Left lung (tissue), 10 donors: Measurements from ENCODE around the gene KATNAL1. TPM values are rescaled to one million over a fixed set of nuclear protein-coding genes. Genes with fewer than 3 reads are reported as not detected.

ENCODE experiments used
- ATAC-seq: fragments of 200-7000 bp; cut with Tn5 transposase; one replicate; pipeline ENCODE4 v1.9.1; 2020; ENCODE audit warnings: moderate library complexity
- DNase-seq, 4 donors: peaks; one replicate each; pipeline ENCODE4 v3.0.0-alpha.2; 2013 to 2020
- H3K27ac ChIP-seq, 2 donors: fragments of 200-600 bp; sonication (generic) in 1 of 2; one replicate each; pipeline versions ENCODE4 v1.5.0 to v1.8.0; 2020 to 2021
- H3K27me3 ChIP-seq, 2 donors: fragments of 200-600 bp; sonication (generic) in 1 of 2; one replicate each; pipeline versions ENCODE4 v1.5.0 to v1.8.0; 2020 to 2021
- H3K36me3 ChIP-seq, 2 donors: fragments of 200-600 bp; sonication (generic) in 1 of 2; one replicate each; pipeline versions ENCODE4 v1.5.0 to v1.8.0; 2020 to 2021
- H3K4me1 ChIP-seq, 2 donors: fragments of 200-600 bp; one replicate each; pipeline ENCODE4 v1.8.0; 2021
- H3K4me3 ChIP-seq, 2 donors: fragments of 200-600 bp; sonication (generic) in 1 of 2; one replicate each; pipeline versions ENCODE4 v1.5.0 to v1.8.0; 2020 to 2021; ENCODE audit warnings: mild to moderate bottlenecking in 1 of 2
- H3K9me3 ChIP-seq, 2 donors: fragments of 200-600 bp; sonication (generic) in 1 of 2; one replicate each; pipeline versions ENCODE4 v1.5.0 to v1.8.0; 2020 to 2021
- CTCF ChIP-seq, 2 donors: fragments of 200-600 bp; sonication (generic) in 1 of 2; IDR thresholded peaks; one replicate each; pipeline versions ENCODE4 v1.5.0 to v1.8.0; 2021; ENCODE audit warnings: antibody characterized with exemption in 2 of 2
- intact Hi-C, 2 donors: fragments of 100-400 bp; cut with DNase I; formaldehyde crosslinking; loops; one replicate each; pipeline versions ENCODE4 v1.11.2 to v1.14.2; 2022
- polyA plus RNA-seq, 6 donors: library from polyadenylated mRNA; unstranded; fragments of 120-200 nt; gene quantifications; one replicate each; pipeline ENCODE4 v1.2.1, GENCODE V29; 2013; ENCODE audit not compliant: insufficient read length in 6 of 6
- total RNA-seq, 2 donors: library from RNA; stranded (reverse); fragmentation: NEBNext Ultra II Directional; extraction: Animal tissue kit (Norgen Biotek cat#: 25700); gene quantifications; one replicate each; pipeline ENCODE4 v1.2.1, GENCODE V29; 2021
- donor health status: DM: no; HTN: yes; CAD: no.
- donor health status: DM: no; HTN: no; CAD: no.

KATNAL1 gene
- total and polyA plus RNA-seq, 8 donors = 13.9 to 24.9 (median 16.2) TPM

- DNase-seq (peak in 2 of 4 donors; percentile 25 to 63), ATAC-seq (peak; percentile 37)
- no peaks in the 10 kb centered on the region for H3K36me3 ChIP-seq
- TF ChIP-seq CTCF (IDR thresholded peaks at IDR 0.05) = no peak
- no peaks in the 10 kb centered on the region for H3K27me3 ChIP-seq
- peak overlapping the region in 1 of 2 donors; percentile 87 for H3K27ac ChIP-seq
- peaks cover 3 to 35% of the 10 kb centered on the region in 2 donors for H3K4me1 ChIP-seq
- no peak overlapping the region for H3K4me3 ChIP-seq
- intact Hi-C loops = no loop called here
- H3K9me3 ChIP-seq = no peaks in the 10 kb centered on the region
These were observed 1.2 kb upstream of the KATNAL1 start for GRCh38 chr13:30308548-30308947.

GRCh38 chr13:30307971-30308290 lies 580 bp upstream of the KATNAL1 start:
- H3K4me1 ChIP-seq = peaks cover 0 to 32% of the 10 kb centered on the region in 2 donors
- H3K9me3 ChIP-seq = no peaks in the 10 kb centered on the region
- no peaks in the 10 kb centered on the region for H3K27me3 ChIP-seq
- ATAC-seq (no peak), DNase-seq (no peak)
- peak overlapping the region; percentile 86 to 87 for H3K27ac ChIP-seq
- TF ChIP-seq CTCF (IDR thresholded peaks at IDR 0.05) = no peak
- intact Hi-C loops = no loop called here
- H3K4me3 ChIP-seq = peak overlapping the region; percentile 93 to 98
- no peaks in the 10 kb centered on the region for H3K36me3 ChIP-seq

- TF ChIP-seq CTCF (IDR thresholded peaks at IDR 0.05) = no peak
- intact Hi-C loops = no loop called here
- no peaks in the 10 kb centered on the region for H3K9me3 ChIP-seq
These were observed 573 bp downstream of the KATNAL1 start for GRCh38 chr13:30306762-30307193.

GRCh38 chr13:30305456-30305970 lies 1.8 kb downstream of the KATNAL1 start:
- DNase-seq = no peak

More at GRCh38 chr13:30306762-30307193, 573 bp downstream of the KATNAL1 start:
- Histone ChIP-seq H3K27me3 (no peaks in the 10 kb centered on the region), H3K36me3 (no peaks in the 10 kb centered on the region), H3K27ac (peak overlapping the region; percentile 86 to 87), H3K4me1 (peaks cover 0 to 32% of the 10 kb centered on the region in 2 donors), H3K4me3 (peak overlapping the region; percentile 93 to 98)
- peak; percentile 93 to 97 (median 96) for DNase-seq
- ATAC-seq = peak; percentile 98

GRCh38 chr13:30303269-30303668 lies 4.1 kb downstream of the KATNAL1 start:
- Histone ChIP-seq H3K9me3 (no peaks in the 10 kb centered on the region), H3K27me3 (no peaks in the 10 kb centered on the region), H3K4me1 (peaks cover 0 to 24% of the 10 kb centered on the region in 2 donors), H3K4me3 (no peak overlapping the region), H3K27ac (no peak overlapping the region), H3K36me3 (no peaks in the 10 kb centered on the region)
- no peak for TF ChIP-seq CTCF (IDR thresholded peaks at IDR 0.05)
- DNase-seq (no peak), ATAC-seq (no peak)
- intact Hi-C loops = no loop called here

More at GRCh38 chr13:30305456-30305970, 1.8 kb downstream of the KATNAL1 start:
- no peak overlapping the region for H3K27ac ChIP-seq
- no peaks in the 10 kb centered on the region for H3K36me3 ChIP-seq
- no peak for ATAC-seq
- intact Hi-C loops = no loop called here
- H3K9me3 ChIP-seq = no peaks in the 10 kb centered on the region
- H3K4me3 ChIP-seq = no peak overlapping the region
- H3K4me1 ChIP-seq = peaks cover 0 to 32% of the 10 kb centered on the region in 2 donors
- no peak for TF ChIP-seq CTCF (IDR thresholded peaks at IDR 0.05)
- H3K27me3 ChIP-seq = no peaks in the 10 kb centered on the region
